Stimulated activated CD4-positive, alpha-beta T cell treated with anti-CD3 and anti-CD28 coated beads, TNF-alpha, amount 100 ng/mL, for 4 hours (primary cell): ENCODE data around the gene PLXNA4.

Source experiments
- DNase-seq, 3 experiments: peaks; one replicate each; pipeline ENCODE4 v3.0.0-alpha.2; 2020; ENCODE audit warnings: low read depth in 3 of 3

Gene PLXNA4

DNA sequence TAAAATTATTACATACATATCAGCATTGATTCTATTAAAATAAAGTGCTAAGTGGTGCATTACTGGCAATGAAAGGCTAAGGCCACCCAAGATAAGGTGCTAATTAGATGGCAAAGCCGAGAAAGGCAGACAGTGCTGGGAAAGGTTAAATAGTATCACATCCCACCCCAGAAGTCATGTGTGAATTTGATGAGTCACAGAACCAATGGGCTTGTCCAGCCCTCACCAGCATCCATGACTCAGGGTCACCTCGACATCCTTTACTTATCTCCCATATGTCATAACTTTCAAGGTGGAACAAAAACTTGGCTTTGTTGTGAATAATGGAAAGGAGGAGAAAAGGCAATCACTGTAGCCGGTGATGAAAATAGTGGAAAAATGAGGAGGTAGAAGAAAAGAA, 459.1 kb downstream of the PLXNA4 start:
- no peak for DNase-seq

DNA sequence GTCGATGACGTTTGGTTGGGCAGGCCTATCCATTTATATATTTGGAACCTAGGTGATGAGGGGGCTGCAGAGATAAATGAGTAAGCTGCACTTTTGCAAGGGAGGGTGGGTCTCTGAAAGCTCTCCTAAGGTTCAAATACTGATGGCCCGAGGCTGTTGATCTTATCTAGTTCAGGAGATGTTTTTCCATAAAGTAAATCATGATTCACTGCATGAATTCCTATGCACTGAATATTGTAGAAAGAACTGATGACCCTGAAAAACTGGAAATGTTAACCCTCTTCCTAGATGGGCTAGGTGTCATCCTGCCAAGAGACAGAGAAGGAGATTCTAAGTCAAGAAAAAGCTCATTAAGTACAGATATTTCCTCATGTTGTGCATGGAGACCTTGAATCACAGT, 459.9 kb downstream of the PLXNA4 start:
- no peak for DNase-seq

- no peak for DNase-seq
Measured at GRCh38 chr7:132115758-132116157, 460.5 kb downstream of the PLXNA4 start.

DNA sequence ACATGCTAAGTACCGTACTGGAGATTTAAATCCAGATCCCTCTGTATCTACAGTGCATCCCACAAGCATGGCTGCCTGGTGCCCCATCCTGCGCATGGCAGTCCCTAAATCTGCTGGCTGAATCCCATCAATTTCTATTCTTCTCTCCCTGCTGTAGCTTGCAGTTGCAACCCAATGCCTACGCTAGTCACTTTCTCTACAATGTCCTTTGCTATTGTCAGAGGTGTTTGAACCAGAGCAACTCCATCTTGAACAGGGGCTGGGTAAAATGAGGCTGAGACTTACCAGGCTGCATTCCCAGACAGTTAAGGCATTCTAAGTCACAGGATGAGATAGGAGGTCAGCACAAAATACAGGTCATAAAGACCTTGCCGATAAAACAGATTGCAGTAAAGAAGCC, 461.2 kb downstream of the PLXNA4 start:
- DNase-seq: no peak

DNA sequence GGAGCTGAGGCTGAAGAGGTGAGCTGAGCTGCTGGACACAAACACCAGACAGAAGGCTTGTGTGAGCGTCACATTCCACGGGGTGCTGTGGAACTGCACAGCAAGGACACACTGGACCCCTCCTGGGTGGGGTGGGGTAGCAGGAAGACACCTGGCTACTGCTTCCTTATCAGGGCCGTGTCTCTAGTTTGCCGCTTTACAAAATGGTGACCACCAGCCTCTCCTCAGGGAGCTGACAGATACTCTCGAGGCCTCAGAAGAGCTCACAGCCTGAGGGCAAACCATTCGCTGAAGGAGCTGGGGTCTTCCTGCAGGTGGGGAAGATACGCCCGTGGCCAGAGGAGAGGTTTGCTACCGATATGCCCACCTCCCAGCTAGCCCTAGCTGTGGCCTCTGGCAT, 461.9 kb downstream of the PLXNA4 start:
- DNase-seq: no peak

GRCh38 chr7:132113536-132114371, 462.5 kb downstream of the PLXNA4 start:
- DNase-seq: no peak

- no peak for DNase-seq
Measured at GRCh38 chr7:132112657-132113056, 463.6 kb downstream of the PLXNA4 start.

GRCh38 chr7:132112106-132112505, 464.2 kb downstream of the PLXNA4 start:
- DNase-seq: no peak

DNA sequence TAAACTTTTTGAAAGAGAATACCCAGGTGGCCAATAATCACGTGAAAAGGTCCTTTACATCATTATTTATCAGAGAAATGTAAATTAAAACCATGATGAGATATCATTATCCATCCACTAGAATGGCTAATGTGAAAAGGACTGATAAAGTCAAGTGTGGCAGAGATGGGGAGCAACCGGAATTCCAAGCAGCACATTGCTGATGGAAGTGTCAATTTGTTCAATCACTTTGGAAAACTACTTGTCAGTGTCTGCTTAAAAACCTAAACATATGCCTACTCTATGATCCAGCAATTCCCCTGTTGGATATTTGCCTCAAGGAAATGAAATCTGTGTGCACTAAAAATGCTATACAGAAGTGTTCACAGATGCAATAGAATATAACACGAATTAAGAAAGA, 465.6 kb downstream of the PLXNA4 start:
- no peak for DNase-seq

DNA sequence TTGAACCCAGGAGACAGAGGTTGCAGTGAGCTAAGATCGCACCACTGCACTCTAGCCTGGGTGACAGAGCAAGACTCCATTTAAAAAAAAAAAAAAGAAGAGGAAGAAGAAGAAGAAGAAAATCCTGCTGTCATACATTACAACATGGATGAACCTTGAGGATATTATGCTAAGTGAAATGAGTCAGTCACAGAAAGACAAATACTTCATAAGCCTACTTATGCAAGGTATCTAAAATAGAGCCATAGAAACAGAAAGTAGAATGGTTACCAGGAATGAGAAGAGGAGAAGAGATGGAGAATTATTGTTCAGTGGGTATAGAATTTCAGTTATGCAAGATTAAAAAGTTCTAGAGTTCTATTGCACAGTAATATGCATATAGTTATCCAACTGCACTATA, 466.5 kb downstream of the PLXNA4 start:
- DNase-seq: no peak

GRCh38 chr7:132108563-132108962, 467.7 kb downstream of the PLXNA4 start:
- DNase-seq: no peak

GRCh38 chr7:132106491-132106890, 469.8 kb downstream of the PLXNA4 start:
- DNase-seq: no peak

GRCh38 chr7:132105096-132105495, 471.2 kb downstream of the PLXNA4 start:
- no peak for DNase-seq

- DNase-seq: no peak
Measured at GRCh38 chr7:132103718-132104117, 472.6 kb downstream of the PLXNA4 start.

- no peak for DNase-seq
Measured at GRCh38 chr7:132102942-132103341, 473.3 kb downstream of the PLXNA4 start.

GRCh38 chr7:132102391-132102790, 473.9 kb downstream of the PLXNA4 start:
- no peak for DNase-seq

- no peak for DNase-seq
Measured at GRCh38 chr7:132100981-132101380, 475.3 kb downstream of the PLXNA4 start.

GRCh38 chr7:132100483-132100882, 475.8 kb downstream of the PLXNA4 start:
- no peak for DNase-seq

DNA sequence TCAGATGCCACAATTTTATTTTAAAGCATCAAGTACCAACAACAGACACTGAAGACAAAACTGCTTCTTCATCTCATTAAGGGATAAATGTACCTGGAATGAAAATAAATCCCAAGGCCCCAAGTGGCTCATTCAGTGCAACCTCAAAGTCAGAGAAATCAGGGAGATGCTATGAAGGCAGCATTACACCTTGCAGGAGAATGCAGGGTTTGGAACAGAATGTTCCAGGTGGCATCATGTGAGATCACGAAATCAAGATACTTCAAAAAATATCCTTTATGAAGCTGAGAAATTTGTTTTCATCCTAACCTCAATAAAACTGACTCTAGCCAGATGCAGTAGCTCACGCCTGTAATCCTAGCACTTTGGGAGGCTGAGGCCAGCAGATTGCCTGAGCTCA, 477.1 kb downstream of the PLXNA4 start:
- no peak for DNase-seq

GRCh38 chr7:132098327-132098726, 477.9 kb downstream of the PLXNA4 start:
- DNase-seq: no peak

- DNase-seq: no peak
Measured at GRCh38 chr7:132097550-132098134, 478.6 kb downstream of the PLXNA4 start.

DNA sequence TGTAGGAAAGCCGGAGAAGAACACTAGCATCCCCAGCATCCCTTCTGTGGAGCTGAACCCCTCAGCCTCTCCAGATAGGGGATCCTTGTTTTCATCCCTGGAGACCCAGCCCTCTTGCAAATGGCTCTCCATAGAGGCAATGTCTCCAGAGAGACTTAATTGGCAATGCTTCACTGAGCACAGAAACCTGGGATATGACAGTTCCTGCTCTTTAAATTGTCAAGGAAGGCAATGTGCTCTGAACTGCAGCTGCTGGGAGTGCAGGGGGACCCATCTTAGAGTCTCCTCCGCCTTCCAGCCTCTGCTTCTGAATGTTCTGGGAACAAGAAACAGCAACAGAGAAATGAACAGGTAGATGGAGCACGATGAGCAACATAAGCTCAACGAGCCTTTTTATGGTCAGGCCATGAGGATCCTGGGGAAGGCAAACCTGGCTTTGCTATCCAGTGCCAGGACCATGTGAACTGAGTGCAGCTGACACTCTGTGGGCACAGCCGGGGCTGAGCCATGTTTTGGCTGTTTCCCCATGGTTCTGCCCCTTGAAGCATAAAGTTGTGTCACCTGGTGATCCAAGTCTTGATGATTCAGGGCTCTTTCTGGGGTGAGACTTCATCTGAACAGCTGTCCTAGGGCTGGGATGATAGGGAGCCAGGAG, 481.0 kb downstream of the PLXNA4 start:
- no peak for DNase-seq

DNA sequence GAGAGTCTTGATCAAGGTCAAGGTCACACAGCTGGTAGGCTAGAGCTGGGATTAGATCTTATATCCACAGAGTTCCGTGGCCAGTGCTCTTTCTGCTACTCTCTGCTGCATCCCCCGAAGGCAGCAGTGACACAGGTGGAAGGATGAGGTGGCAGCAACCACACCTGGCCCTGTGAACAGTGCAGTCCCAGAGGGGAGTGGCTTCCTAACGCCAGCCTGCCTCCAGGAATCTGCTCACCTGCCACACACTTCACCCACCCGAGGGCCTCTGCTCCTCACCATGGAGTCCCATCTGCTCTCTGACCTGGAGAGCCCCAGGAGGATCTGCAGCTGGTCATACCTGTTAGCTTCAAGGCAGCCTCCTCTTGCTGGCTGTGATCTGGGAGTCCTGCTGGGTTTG, 484.2 kb downstream of the PLXNA4 start:
- no peak for DNase-seq
